GM21529 (cell line): ENCODE results near the gene SMARCC2.
"Not testable (repeated sequence)": the region's sequence is repeated elsewhere in the genome, so short reads cannot be mapped to it uniquely, and the experiment has no call there.

Experiments used
- ATAC-seq: cut with Tn5 transposase; IDR thresholded peaks from one replicate; pipeline ENCODE4 v1.9.1; 2021; ENCODE audit not compliant: unreplicated experiment

The SMARCC2 gene

GRCh38 chr12:56165369-56165768 lies 23.9 kb downstream of the SMARCC2 start:
- no peak for ATAC-seq

GRCh38 chr12:56164345-56164729 lies 24.9 kb downstream of the SMARCC2 start:
- ATAC-seq: no peak

- no peak for ATAC-seq
These were observed 25.5 kb downstream of the SMARCC2 start for GRCh38 chr12:56163533-56164344.

- ATAC-seq: no peak
These were observed 26.6 kb downstream of the SMARCC2 start for GRCh38 chr12:56162468-56163290.

- no peak for ATAC-seq
These were observed 27.5 kb downstream of the SMARCC2 start for GRCh38 chr12:56161690-56162351.

GRCh38 chr12:56160894-56161689 lies 28.2 kb downstream of the SMARCC2 start:
- no peak for ATAC-seq

- ATAC-seq: no peak
These were observed 29.0 kb downstream of the SMARCC2 start for GRCh38 chr12:56160193-56160763.

- no peak for ATAC-seq
These were observed 29.6 kb downstream of the SMARCC2 start for GRCh38 chr12:56159482-56160192.

- no peak for ATAC-seq
These were observed 30.3 kb downstream of the SMARCC2 start for GRCh38 chr12:56158926-56159461.

GRCh38 chr12:56158029-56158925 lies 31.0 kb downstream of the SMARCC2 start, which contains the start of gene MYL6:
Gene MYL6 (plus strand): TSS chr12:56158359. CDS start chr12:56158402, 43 bp downstream.
- ATAC-seq: peak; percentile 73

GRCh38 chr12:56157201-56158028 lies 31.9 kb downstream of the SMARCC2 start:
- peak; percentile 33 for ATAC-seq

- not testable (repeated sequence) for ATAC-seq
These were observed 32.7 kb downstream of the SMARCC2 start for GRCh38 chr12:56156464-56157200.

GRCh38 chr12:56155256-56155845 lies 33.9 kb downstream of the SMARCC2 start:
- ATAC-seq: no peak

GRCh38 chr12:56154818-56155217 lies 34.5 kb downstream of the SMARCC2 start:
- ATAC-seq: no peak

- ATAC-seq: no peak
These were observed 35.0 kb downstream of the SMARCC2 start for GRCh38 chr12:56154246-56154771.

- ATAC-seq: no peak
These were observed 35.6 kb downstream of the SMARCC2 start for GRCh38 chr12:56153678-56154065.
